Measurements from ENCODE around the gene ICA1L. TPM values are rescaled to one million over a fixed set of nuclear protein-coding genes. Genes with fewer than 3 reads are reported as not detected.

Gene ICA1L
- total and polyA plus RNA-seq, 12 donors = 7.2 to 17.5 (median 8.4) TPM

DNA sequence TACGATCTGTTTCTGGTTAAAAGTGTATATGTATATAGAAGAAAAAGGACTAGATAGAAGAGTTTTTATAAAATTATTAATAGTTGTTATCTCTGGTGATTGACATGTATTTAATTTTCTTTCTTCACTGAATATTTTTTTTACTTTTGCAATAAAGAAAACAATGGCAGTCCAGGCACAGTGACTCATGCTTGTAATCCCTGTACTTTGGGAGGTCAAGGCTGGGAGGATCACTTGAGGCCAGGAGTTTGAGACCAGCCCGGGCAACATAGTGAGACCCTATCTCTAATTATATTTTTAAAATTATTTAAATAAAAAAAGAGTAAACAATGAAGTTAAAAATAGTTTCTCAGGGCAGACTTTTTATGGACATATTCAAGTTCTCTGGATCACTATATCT lies 122.1 kb downstream of the ICA1L start:
- peaks cover 5 to 7% of the 10 kb centered on the region in 2 donors for H3K4me1 ChIP-seq (replicated peaks in 1 of 2)
- no peak overlapping the region for H3K27ac ChIP-seq
- no peak for TF ChIP-seq POLR2A (IDR thresholded peaks at IDR 0.05)
- TF ChIP-seq, protein P1, sequence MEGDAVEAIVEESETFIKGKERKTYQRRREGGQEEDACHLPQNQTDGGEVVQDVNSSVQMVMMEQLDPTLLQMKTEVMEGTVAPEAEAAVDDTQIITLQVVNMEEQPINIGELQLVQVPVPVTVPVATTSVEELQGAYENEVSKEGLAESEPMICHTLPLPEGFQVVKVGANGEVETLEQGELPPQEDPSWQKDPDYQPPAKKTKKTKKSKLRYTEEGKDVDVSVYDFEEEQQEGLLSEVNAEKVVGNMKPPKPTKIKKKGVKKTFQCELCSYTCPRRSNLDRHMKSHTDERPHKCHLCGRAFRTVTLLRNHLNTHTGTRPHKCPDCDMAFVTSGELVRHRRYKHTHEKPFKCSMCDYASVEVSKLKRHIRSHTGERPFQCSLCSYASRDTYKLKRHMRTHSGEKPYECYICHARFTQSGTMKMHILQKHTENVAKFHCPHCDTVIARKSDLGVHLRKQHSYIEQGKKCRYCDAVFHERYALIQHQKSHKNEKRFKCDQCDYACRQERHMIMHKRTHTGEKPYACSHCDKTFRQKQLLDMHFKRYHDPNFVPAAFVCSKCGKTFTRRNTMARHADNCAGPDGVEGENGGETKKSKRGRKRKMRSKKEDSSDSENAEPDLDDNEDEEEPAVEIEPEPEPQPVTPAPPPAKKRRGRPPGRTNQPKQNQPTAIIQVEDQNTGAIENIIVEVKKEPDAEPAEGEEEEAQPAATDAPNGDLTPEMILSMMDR (IDR thresholded peaks at IDR 0.05) = no peak
- peak in 2 of 7 donors; percentile 28 to 38 for DNase-seq
- no peaks in the 10 kb centered on the region for H3K9me3 ChIP-seq (replicated peaks in 1 of 3)
- no peaks in the 10 kb centered on the region for H3K27me3 ChIP-seq
- no peak overlapping the region for H3K4me3 ChIP-seq
- no peaks in the 10 kb centered on the region for H3K36me3 ChIP-seq (replicated peaks in 1 of 2)
- intact Hi-C loops (cut with DNase I) = no loop called here
- WGBS, 4 donors = 49 to 67% (median 57%) methylated on average over 2 of the region's 2 CpGs

DNA sequence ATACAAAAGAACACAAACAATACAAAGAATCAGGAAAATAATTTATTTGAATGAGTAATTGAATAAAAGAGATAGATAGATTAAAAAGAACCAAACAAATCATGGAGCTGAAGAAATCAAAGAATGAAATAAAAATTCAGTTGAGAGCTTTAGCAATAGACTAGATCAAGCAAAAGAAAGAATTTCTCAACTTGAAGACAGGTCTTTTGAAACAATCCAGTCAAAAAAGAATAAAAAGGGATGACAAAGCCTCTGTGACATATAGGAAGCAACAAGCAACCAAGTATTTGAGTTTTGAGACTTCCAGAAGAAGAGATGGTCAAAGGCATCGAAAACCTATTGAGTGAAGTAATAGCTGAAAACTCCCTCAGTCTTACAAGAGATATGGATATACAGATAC lies 128.0 kb downstream of the ICA1L start:
- no peak for TF ChIP-seq POLR2A (IDR thresholded peaks at IDR 0.05)
- TF ChIP-seq, protein P1 (IDR thresholded peaks at IDR 0.05) = no peak
- WGBS, 4 donors = 88 to 100% (median 99%) methylated on average over 1 of the region's 1 CpG
- H3K27me3 ChIP-seq = no peaks in the 10 kb centered on the region
- H3K4me1 ChIP-seq (replicated peaks in 1 of 2) = no peaks in the 10 kb centered on the region
- no peak overlapping the region for H3K4me3 ChIP-seq
- no peak overlapping the region for H3K27ac ChIP-seq
- DNase-seq = no peak
- intact Hi-C loops (cut with DNase I) = no loop called here
- H3K9me3 ChIP-seq (replicated peaks in 1 of 3) = peaks cover 0 to 12% (median 0%) of the 10 kb centered on the region in 3 donors
- H3K36me3 ChIP-seq (replicated peaks in 1 of 2) = no peaks in the 10 kb centered on the region

DNA sequence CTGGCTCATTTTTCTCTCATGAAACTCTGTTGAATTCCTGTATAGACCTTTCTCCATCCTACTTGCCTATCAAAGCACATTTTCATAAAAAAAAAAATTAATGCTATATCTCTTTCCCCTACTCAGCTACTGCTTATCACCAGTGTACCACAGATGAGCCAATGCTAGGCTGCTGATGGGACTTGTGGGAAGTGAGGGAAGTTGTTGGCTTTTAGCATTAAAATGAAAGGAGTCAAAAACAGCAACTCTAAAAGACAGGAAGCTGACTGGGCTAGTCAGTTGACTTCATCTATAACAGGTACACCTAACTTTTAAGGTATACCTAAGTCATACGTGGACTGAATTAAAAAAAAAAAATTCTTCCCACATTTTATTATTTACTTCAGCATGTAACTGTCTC lies 134.7 kb downstream of the ICA1L start:
- Histone ChIP-seq H3K4me3 (no peak overlapping the region), H3K4me1 (replicated peaks in 1 of 2) (no peaks in the 10 kb centered on the region), H3K9me3 (replicated peaks in 1 of 3) (peaks cover 0 to 7% (median 0%) of the 10 kb centered on the region in 3 donors), H3K36me3 (replicated peaks in 1 of 2) (no peaks in the 10 kb centered on the region), H3K27me3 (no peaks in the 10 kb centered on the region), H3K27ac (no peak overlapping the region)
- WGBS, 4 donors = 94 to 100% (median 96%) methylated on average over 1 of the region's 1 CpG
- intact Hi-C loops (cut with DNase I) = no loop called here
- TF ChIP-seq, protein P1 (IDR thresholded peaks at IDR 0.05) = no peak
- TF ChIP-seq POLR2A (IDR thresholded peaks at IDR 0.05) = no peak
- DNase-seq = no peak

DNA sequence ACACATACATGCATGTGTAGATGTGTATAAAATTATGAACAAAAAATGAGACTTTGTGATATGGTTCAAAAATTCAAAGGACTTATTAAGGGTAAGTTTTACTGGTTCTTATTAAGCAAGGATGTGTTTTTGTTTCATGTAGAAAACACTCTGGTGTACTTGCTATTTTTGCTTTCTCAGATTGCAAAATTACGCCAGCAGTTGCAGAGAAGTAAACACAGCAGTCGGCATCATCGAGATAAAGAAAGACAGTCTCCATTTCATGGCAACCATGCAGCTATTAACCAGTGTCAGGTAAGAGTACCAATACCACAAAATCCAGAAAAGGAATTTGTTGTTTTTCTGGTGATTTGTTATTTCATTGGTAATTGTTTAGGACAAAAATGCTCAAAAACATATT lies 145.5 kb downstream of the ICA1L start:
- Histone ChIP-seq H3K27me3 (no peaks in the 10 kb centered on the region), H3K4me3 (no peak overlapping the region), H3K36me3 (replicated peaks in 1 of 2) (no peaks in the 10 kb centered on the region), H3K4me1 (replicated peaks in 1 of 2) (no peaks in the 10 kb centered on the region), H3K27ac (no peak overlapping the region), H3K9me3 (replicated peaks in 1 of 3) (no peaks in the 10 kb centered on the region)
- intact Hi-C loops (cut with DNase I) = no loop called here
- DNase-seq = no peak
- no peak for TF ChIP-seq POLR2A (IDR thresholded peaks at IDR 0.05)
- TF ChIP-seq, protein P1 (IDR thresholded peaks at IDR 0.05) = no peak
- 72 to 90% (median 82%) methylated on average over 3 of the region's 3 CpGs for WGBS, 4 donors

Measured in adrenal gland (tissue), 12 donors.